ENCODE data around the gene MKRN2. TPM values are rescaled to one million over a fixed set of nuclear protein-coding genes. Genes with fewer than 3 reads are reported as not detected.

MKRN2 gene
- total RNA-seq, 4 donors from 2014 or later, result 35.5 to 49.4 (median 45.3) TPM

GRCh38 chr3:12601072-12601471 lies 44.2 kb downstream of the MKRN2 start:
- no peak for TF ChIP-seq CTCF (IDR thresholded peaks at IDR 0.05)
- TF ChIP-seq POLR2A (IDR thresholded peaks at IDR 0.05), result no peak
- TF ChIP-seq EP300 (IDR thresholded peaks at IDR 0.05), result no peak
- H3K9me3 ChIP-seq, result no peaks in the 10 kb centered on the region

GRCh38 chr3:12603969-12604368 lies 47.1 kb downstream of the MKRN2 start:
- H3K4me1 ChIP-seq, result peaks cover 0 to 2% (median 0%) of the 10 kb centered on the region in 4 donors
- TF ChIP-seq POLR2A (IDR thresholded peaks at IDR 0.05) (no peak), EP300 (IDR thresholded peaks at IDR 0.05) (no peak), CTCF (IDR thresholded peaks at IDR 0.05) (no peak)
- DNase-seq (ENCODE audit: low spot score in 2 of 2), result no peak
- H3K27me3 ChIP-seq, result no peaks in the 10 kb centered on the region
- H3K27ac ChIP-seq, result no peak overlapping the region
- 76 to 94% methylated on average over 2 of the region's 2 CpGs for WGBS, 2 donors
- peaks cover 0 to 85% (median 7%) of the 10 kb centered on the region in 3 donors for H3K36me3 ChIP-seq
- no peaks in the 10 kb centered on the region for H3K9me3 ChIP-seq
- no peak overlapping the region for H3K4me3 ChIP-seq

More at GRCh38 chr3:12601072-12601471, 44.2 kb downstream of the MKRN2 start:
- 54 to 63% methylated on average over 1 of the region's 1 CpG for WGBS, 2 donors
- peaks cover 0 to 85% (median 14%) of the 10 kb centered on the region in 3 donors for H3K36me3 ChIP-seq
- peaks cover 0 to 5% (median 0%) of the 10 kb centered on the region in 4 donors for H3K4me1 ChIP-seq
- no peaks in the 10 kb centered on the region for H3K27me3 ChIP-seq
- no peak for DNase-seq (ENCODE audit: low spot score in 2 of 2)
- no peak overlapping the region for H3K27ac ChIP-seq
- no peak overlapping the region for H3K4me3 ChIP-seq

DNA sequence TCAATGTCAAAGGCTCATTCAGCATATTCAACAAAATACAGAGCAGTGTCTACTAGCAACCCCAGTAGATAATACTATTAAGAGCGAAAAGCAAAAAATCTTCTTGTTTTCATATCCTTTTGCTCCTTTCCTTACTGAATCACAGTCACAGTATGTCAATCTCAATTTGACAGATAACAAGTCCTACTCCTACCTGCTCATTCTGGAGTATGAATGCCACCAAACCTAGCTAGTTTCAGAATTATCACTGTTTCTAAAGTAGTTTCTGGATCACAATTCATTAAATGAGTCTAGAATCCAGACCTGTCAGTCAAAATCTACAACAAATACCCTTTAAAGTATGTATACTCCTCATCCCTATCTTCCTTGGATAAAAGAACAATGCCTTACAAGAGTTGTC lies 51.5 kb downstream of the MKRN2 start:
- WGBS, 2 donors, result 89 to 98% methylated on average over 1 of the region's 1 CpG
- Histone ChIP-seq H3K9me3 (no peaks in the 10 kb centered on the region), H3K36me3 (peaks cover 0 to 68% (median 0%) of the 10 kb centered on the region in 3 donors), H3K27ac (no peak overlapping the region), H3K4me3 (no peak overlapping the region), H3K27me3 (no peaks in the 10 kb centered on the region), H3K4me1 (peaks cover 0 to 9% (median 0%) of the 10 kb centered on the region in 4 donors)
- DNase-seq (ENCODE audit: low spot score in 2 of 2), result no peak
- TF ChIP-seq CTCF (IDR thresholded peaks at IDR 0.05) (no peak), EP300 (IDR thresholded peaks at IDR 0.05) (no peak), POLR2A (IDR thresholded peaks at IDR 0.05) (no peak)

- Histone ChIP-seq H3K4me3 (no peak overlapping the region), H3K9me3 (no peaks in the 10 kb centered on the region), H3K27ac (no peak overlapping the region), H3K36me3 (peaks cover 0 to 69% (median 0%) of the 10 kb centered on the region in 3 donors), H3K4me1 (peaks cover 0 to 10% (median 0%) of the 10 kb centered on the region in 4 donors), H3K27me3 (no peaks in the 10 kb centered on the region)
- WGBS, 2 donors, result 72 to 78% methylated on average over 5 of the region's 5 CpGs
- no peak for TF ChIP-seq CTCF (IDR thresholded peaks at IDR 0.05)
- TF ChIP-seq EP300 (IDR thresholded peaks at IDR 0.05), result no peak
- no peak for TF ChIP-seq POLR2A (IDR thresholded peaks at IDR 0.05)
- no peak for DNase-seq (ENCODE audit: low spot score in 2 of 2)
Measured at GRCh38 chr3:12611117-12611516, 54.2 kb downstream of the MKRN2 start.

DNA sequence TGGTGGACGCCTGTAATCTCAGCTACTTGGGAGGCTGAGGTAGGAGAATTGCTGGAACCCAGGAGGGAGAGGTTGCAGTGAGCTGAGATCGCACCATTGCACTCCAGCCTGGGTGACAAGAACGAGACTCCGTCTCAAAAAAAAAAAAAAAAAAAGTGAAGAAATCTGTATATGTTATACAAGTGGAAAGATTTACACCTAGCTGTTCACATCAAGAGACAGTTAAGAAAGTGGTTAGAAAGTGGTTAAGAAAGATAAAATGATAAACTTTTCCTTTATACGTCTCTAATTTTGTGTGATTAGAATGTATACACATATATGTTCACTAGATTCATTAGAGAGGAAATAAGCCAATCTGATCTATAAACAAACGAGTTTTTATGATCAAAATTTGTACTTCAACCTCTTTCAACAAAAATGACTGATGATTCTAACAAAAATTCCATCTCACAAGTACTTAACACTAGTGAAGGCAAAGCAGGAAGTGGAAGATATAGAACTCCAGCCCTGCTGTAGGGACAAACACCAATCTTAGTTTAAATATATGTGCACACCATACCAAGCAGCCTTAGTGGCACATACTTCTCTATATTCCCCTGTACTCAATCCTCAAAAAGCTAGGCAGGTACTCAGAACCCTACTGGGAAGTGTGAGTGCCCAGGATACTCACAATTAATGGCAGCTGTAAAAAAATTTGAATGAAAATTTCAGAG lies 55.8 kb downstream of the MKRN2 start:
- Histone ChIP-seq H3K27me3 (no peaks in the 10 kb centered on the region), H3K4me3 (no peak overlapping the region), H3K9me3 (no peaks in the 10 kb centered on the region), H3K27ac (no peak overlapping the region), H3K36me3 (peaks cover 0 to 67% (median 0%) of the 10 kb centered on the region in 3 donors), H3K4me1 (peaks cover 0 to 13% (median 0%) of the 10 kb centered on the region in 4 donors)
- no peak for TF ChIP-seq CTCF (IDR thresholded peaks at IDR 0.05)
- TF ChIP-seq POLR2A (IDR thresholded peaks at IDR 0.05), result no peak
- TF ChIP-seq EP300 (IDR thresholded peaks at IDR 0.05), result no peak
- WGBS, 2 donors, result 90 to 93% methylated on average over 6 of the region's 6 CpGs
- DNase-seq (ENCODE audit: low spot score in 2 of 2), result no peak

Data from tibial nerve (tissue), 4 donors.